Measurements from ENCODE around the gene MON1B.
"Not testable (repeated sequence)": the region's sequence is repeated elsewhere in the genome, so short reads cannot be mapped to it uniquely, and the experiment has no call there.

Gene MON1B

DNA sequence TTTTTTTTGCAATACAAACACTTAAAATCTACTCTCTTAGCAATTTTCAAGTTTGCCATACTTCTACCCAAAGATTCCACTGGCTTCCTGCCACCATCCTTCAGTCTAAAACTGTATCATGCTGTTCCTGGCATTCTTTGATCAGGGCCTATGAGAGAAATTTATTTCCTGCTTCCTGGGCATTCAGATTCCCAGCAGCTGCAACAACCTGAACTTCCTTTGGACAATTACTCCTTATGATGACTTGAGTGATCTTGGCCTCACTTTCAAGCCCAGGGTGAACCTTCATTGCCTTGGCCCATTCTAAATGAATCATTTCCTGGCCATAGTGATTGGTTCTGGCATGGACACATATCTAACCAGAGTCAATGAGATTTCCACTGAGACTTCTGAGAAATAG, 18.0 kb upstream of the MON1B start:
- Mint-ChIP-seq H3K27ac (no peak overlapping the region), H3K36me3 (ENCODE audit: insufficient read depth) (no peaks in the 10 kb centered on the region), H3K4me1 (ENCODE audit: low read depth in 2 of 2) (no peaks in the 10 kb centered on the region), H3K9me3 (no peaks in the 10 kb centered on the region), H3K4me3 (no peak overlapping the region), H3K27me3 (peaks cover 57 to 66% of the 10 kb centered on the region in 2 donors)
- ATAC-seq (replicated peaks) (no peak), DNase-seq (no peak)

DNA sequence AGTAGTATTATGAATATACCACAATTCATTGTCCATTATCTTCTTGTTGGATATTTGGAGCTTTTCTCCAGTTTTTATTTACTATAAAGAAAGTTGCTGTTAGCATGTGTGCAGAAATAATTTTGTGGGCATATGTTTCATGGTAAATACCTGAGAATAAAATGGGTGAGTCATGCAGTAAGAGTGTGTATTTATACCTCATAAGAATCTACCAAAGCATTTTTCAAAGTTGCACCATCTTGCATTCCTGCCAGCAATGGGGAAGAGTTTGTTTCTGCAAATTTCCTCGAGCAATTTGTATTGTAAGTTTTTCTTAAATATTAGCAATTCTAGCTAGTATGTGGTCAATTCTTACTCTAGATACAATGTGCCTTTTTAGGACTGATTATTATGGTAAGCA, 7.9 kb upstream of the MON1B start:
- Mint-ChIP-seq H3K4me1 (ENCODE audit: low read depth in 2 of 2) (no peaks in the 10 kb centered on the region), H3K4me3 (no peak overlapping the region), H3K36me3 (ENCODE audit: insufficient read depth) (no peaks in the 10 kb centered on the region), H3K27ac (no peak overlapping the region), H3K9me3 (no peaks in the 10 kb centered on the region), H3K27me3 (peaks cover 10 to 17% of the 10 kb centered on the region in 2 donors)
- DNase-seq (no peak), ATAC-seq (replicated peaks) (no peak)

DNA sequence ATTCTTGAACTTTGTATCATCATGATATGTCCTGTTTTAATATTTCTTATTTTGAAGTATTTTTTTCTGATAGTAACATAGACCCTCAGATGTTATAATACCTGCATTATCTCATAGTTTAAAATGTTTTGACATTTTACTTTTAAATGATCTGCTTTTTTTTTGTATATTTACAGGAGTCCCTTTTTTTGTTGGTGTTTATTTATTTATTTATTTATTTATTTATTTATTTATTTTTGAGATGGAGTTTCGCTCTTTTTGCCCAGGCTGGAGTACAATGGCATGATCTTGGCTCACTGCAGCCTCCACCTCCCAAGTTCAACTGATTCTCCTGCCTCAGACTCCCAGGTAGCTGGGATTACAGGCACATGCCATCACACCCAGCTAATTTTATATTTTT, 4.7 kb upstream of the MON1B start:
- not testable (repeated sequence) for H3K27me3 Mint-ChIP-seq; H3K9me3 Mint-ChIP-seq; DNase-seq; H3K27ac Mint-ChIP-seq; H3K4me3 Mint-ChIP-seq; ATAC-seq (replicated peaks)
- Mint-ChIP-seq H3K4me1 (ENCODE audit: low read depth in 2 of 2) (peaks cover 6 to 10% of the 10 kb centered on the region in 2 donors), H3K36me3 (ENCODE audit: insufficient read depth) (peaks cover 11% of the 10 kb centered on the region)

DNA sequence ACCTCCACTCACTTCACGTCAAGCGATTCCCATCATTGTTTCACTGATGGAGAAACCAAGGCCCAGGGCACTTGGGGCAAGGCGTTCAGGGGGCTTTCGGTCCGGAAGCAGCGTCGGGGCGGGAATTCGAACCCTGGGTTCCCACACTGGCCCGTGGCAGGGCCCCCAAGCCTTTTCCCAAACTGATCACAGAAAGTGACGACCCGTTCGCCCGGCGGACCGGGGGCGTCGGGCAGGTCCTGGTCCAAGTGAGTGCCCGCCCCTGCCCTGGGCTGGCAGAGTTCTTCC, 856 bp upstream of the MON1B start:
- Mint-ChIP-seq H3K27ac (peak overlapping the region; percentile 98 to 99), H3K27me3 (no peaks in the 10 kb centered on the region), H3K4me3 (peak overlapping the region; percentile 92 to 98), H3K36me3 (ENCODE audit: insufficient read depth) (peaks cover 19% of the 10 kb centered on the region), H3K9me3 (peaks cover 0 to 8% of the 10 kb centered on the region in 2 donors), H3K4me1 (ENCODE audit: low read depth in 2 of 2) (peaks cover 37 to 42% of the 10 kb centered on the region in 2 donors)
- ATAC-seq (replicated peaks) = no peak
- no peak for DNase-seq

DNA sequence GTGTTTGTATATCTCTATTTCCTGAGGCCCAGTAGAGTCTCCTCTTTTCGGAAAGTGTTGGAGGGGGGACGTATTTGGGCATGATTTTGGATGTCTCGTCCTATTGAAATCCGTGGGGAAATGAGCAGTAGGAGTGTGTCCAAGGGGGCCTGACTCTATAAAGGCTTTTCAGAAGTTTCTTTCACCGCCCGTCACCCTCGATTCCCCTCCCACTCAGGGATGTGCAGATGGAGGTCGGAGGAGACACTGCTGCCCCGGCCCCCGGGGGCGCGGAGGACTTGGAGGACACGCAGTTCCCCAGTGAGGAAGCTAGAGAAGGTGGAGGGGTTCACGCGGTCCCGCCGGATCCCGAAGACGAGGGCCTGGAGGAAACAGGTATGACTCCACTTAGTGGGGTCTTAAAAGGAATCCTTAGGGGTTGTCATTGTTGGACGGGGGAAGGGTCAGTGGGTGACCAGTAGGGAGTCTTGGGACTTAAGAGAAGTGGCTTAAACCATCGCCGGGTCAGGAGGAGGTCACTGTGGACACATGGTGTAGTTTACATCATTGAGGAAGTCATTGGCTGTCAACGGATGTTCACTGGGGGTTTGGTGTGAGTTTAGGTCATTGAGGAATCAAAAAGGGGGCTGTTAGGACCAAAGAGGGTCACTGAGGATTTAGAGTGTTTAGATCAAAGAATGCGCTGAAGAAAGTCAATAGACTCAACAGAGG, 424 bp downstream of the MON1B start:
- DNase-seq (peak in 1 of 3 experiments; percentile 20), ATAC-seq (replicated peaks) (peak; percentile 1)
- H3K9me3 Mint-ChIP-seq = peaks cover 0 to 8% of the 10 kb centered on the region in 2 donors
- peaks cover 28% of the 10 kb centered on the region for H3K36me3 Mint-ChIP-seq (ENCODE audit: insufficient read depth)
- H3K4me3 Mint-ChIP-seq = peak overlapping the region; percentile 92 to 98
- no peaks in the 10 kb centered on the region for H3K27me3 Mint-ChIP-seq
- peak overlapping the region; percentile 98 to 99 for H3K27ac Mint-ChIP-seq
- peaks cover 43 to 48% of the 10 kb centered on the region in 2 donors for H3K4me1 Mint-ChIP-seq (ENCODE audit: low read depth in 2 of 2)

DNA sequence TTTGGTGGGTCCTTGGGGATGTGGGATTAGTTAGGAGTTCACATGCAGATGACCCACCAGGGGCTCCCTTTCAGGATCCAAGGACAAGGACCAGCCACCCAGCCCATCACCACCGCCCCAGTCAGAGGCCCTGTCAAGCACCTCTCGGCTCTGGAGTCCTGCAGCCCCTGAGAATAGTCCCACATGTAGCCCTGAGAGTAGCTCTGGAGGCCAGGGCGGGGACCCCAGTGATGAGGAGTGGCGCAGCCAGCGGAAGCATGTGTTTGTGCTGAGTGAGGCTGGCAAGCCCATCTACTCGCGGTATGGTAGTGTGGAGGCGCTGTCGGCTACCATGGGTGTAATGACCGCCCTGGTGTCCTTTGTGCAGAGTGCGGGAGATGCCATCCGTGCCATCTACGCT, 2.4 kb downstream of the MON1B start:
- Mint-ChIP-seq H3K27ac (no peak overlapping the region), H3K4me1 (ENCODE audit: low read depth in 2 of 2) (peaks cover 43 to 55% of the 10 kb centered on the region in 2 donors), H3K9me3 (peaks cover 0 to 8% of the 10 kb centered on the region in 2 donors), H3K27me3 (no peaks in the 10 kb centered on the region), H3K36me3 (ENCODE audit: insufficient read depth) (peaks cover 42% of the 10 kb centered on the region), H3K4me3 (peak overlapping the region in 1 of 2 donors; percentile 98)
- ATAC-seq (replicated peaks) (no peak), DNase-seq (no peak)

DNA sequence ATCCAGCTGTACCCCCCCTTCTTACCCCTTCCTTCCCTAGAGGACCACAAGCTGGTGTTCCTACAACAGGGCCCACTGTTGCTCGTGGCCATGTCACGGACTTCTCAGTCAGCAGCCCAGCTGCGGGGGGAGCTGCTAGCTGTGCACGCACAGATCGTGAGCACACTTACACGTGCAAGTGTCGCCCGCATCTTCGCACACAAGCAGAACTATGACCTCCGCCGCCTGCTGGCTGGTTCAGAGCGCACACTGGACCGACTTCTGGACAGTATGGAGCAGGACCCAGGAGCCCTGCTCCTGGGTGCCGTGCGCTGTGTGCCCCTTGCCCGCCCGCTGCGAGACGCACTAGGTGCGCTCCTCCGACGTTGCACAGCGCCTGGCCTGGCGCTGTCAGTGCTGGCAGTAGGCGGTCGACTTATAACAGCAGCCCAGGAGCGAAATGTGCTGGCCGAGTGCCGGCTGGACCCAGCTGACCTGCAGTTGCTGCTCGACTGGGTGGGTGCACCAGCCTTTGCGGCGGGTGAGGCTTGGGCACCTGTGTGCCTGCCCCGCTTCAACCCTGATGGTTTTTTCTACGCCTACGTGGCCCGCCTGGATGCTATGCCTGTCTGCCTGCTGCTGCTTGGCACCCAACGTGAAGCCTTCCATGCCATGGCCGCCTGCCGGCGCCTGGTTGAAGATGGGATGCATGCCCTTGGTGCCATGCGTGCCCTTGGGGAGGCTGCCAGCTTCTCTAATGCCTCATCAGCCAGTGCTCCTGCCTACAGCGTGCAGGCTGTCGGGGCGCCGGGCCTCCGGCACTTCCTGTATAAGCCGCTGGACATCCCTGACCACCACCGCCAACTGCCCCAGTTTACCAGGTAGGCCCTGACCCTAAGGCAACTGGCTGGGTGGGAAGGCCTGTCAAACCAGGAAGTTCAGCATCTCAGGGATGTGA, 3.6 kb downstream of the MON1B start:
- DNase-seq (no peak), ATAC-seq (replicated peaks) (no peak)
- Mint-ChIP-seq H3K36me3 (ENCODE audit: insufficient read depth) (peaks cover 49% of the 10 kb centered on the region), H3K4me1 (ENCODE audit: low read depth in 2 of 2) (peaks cover 40 to 49% of the 10 kb centered on the region in 2 donors), H3K4me3 (peak overlapping the region in 1 of 2 donors; percentile 47), H3K27me3 (no peaks in the 10 kb centered on the region), H3K27ac (peak overlapping the region in 1 of 2 donors; percentile 76), H3K9me3 (peaks cover 0 to 8% of the 10 kb centered on the region in 2 donors)

DNA sequence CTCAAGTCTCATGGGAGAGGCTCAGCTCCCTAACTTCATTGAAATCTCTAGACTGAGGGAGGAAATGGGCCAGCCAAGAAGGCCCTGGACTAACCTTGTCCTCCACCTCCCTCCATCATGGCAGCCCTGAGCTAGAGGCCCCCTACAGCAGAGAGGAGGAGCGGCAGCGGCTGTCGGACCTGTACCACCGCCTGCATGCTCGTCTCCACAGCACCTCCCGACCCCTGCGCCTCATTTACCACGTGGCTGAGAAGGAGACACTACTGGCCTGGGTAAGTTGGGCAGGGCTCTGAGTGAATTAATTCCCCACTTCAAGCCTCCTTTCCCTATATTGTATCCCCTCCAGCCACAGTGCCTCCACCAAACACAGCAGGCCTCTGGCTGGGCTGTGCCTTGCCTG, 4.4 kb downstream of the MON1B start:
- DNase-seq (no peak), ATAC-seq (replicated peaks) (no peak)
- H3K27me3 Mint-ChIP-seq = no peaks in the 10 kb centered on the region
- H3K4me3 Mint-ChIP-seq = no peak overlapping the region
- H3K9me3 Mint-ChIP-seq = peaks cover 0 to 8% of the 10 kb centered on the region in 2 donors
- H3K36me3 Mint-ChIP-seq (ENCODE audit: insufficient read depth) = peaks cover 50% of the 10 kb centered on the region
- H3K27ac Mint-ChIP-seq = no peak overlapping the region
- peaks cover 40 to 49% of the 10 kb centered on the region in 2 donors for H3K4me1 Mint-ChIP-seq (ENCODE audit: low read depth in 2 of 2)

DNA sequence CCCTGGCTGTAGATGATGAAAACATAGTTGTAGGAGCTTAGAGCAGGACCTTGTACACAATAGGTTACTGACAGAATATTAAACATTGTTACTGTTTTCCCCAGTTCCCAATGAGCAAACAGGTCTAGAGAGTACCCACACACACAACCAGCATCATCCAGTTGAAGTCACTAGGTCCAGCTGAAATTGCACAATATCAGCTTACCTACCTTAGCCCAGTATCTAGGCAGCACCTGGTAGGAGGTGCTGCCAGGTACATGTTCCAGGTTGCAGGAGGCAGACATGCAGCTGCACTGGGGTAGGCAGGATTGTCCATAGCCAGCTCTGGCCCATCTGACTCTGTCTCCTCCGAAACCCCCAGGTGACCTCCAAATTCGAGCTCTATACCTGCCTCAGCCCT, 6.8 kb downstream of the MON1B start:
- Mint-ChIP-seq H3K9me3 (no peaks in the 10 kb centered on the region), H3K4me1 (ENCODE audit: low read depth in 2 of 2) (peaks cover 24 to 31% of the 10 kb centered on the region in 2 donors), H3K4me3 (no peak overlapping the region), H3K36me3 (ENCODE audit: insufficient read depth) (peaks cover 35% of the 10 kb centered on the region), H3K27ac (no peak overlapping the region), H3K27me3 (no peaks in the 10 kb centered on the region)
- no peak for ATAC-seq (replicated peaks)
- DNase-seq = no peak

DNA sequence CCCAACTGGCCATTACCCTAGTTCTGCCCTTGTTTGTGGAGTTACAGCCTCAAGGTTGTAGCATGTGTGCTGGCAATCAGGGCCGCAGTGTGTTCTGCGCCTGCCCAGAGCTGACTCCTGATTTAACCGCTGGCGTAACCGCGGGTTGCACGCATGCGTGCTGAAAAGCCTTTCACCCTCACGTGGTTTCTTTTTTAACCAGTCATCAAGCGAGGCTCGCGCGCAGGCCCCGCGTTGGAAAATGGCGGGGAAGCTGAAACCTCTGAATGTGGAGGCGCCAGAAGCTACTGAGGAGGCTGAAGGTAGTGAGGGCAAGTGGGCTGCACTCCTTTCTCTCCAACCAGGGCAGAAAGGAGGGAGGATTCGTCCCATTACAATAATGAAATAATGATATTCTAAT, 8.2 kb downstream of the MON1B start, which contains the start of gene SYCE1L:
Gene SYCE1L (plus strand): TSS at position 198 of the 400 bp plus-strand sequence. CDS start 44 bp downstream, at position 242.
- Mint-ChIP-seq H3K36me3 (ENCODE audit: insufficient read depth) (peaks cover 35% of the 10 kb centered on the region), H3K27me3 (no peaks in the 10 kb centered on the region), H3K27ac (peak within 1 kb of the TSS in 1 of 2 donors; percentile 49), H3K4me3 (no peak within 1 kb of the TSS), H3K9me3 (no peaks in the 10 kb centered on the region), H3K4me1 (ENCODE audit: low read depth in 2 of 2) (peaks cover 12 to 16% of the 10 kb centered on the region in 2 donors)
- ATAC-seq (replicated peaks) = no peak
- no peak for DNase-seq

DNA sequence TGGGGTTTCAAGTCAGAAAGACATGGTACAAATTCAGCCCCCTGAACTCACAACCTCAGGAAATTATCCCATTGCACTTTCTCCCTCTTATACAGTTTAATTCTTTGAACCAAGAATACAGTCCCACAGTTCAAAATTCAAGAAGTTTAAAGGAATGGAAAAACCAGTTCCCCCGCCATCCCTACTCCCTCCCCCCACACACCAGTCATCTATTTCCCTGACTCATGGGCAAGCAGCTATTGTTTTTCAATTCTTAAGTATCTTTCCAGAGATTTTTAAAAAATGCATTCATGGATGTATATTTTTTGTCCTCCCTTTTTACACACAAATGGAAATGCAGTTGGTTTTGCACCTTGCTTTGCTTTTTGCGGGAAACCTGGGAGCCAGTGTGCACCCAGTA, 15.5 kb downstream of the MON1B start:
- no peak for DNase-seq
- H3K4me3 Mint-ChIP-seq = no peak overlapping the region
- no peaks in the 10 kb centered on the region for H3K9me3 Mint-ChIP-seq
- ATAC-seq (replicated peaks) = no peak
- H3K27me3 Mint-ChIP-seq = no peaks in the 10 kb centered on the region
- peaks cover 2 to 3% of the 10 kb centered on the region in 2 donors for H3K4me1 Mint-ChIP-seq (ENCODE audit: low read depth in 2 of 2)
- H3K27ac Mint-ChIP-seq = no peak overlapping the region
- peaks cover 5% of the 10 kb centered on the region for H3K36me3 Mint-ChIP-seq (ENCODE audit: insufficient read depth)

DNA sequence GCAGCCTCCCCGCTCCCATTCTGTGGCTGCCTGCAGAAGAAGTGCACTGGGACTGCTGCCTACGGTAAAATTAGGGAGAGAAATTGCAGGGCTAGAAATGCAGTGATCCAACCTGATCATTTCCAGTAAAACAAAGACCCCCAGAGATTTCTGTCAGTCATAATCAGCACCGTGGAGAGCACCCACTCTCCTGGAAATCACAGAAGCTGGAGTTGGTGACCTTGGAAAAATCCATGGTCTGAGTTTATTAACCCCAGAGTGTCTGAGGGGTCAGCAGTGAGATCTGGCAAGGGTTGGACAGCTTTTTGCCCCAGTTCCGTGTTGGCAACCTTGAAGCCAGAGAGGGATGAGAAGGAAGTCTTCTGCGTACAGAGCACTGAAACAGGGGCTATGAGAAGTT, 16.0 kb downstream of the MON1B start:
- no peak overlapping the region for H3K4me3 Mint-ChIP-seq
- H3K27me3 Mint-ChIP-seq = no peaks in the 10 kb centered on the region
- DNase-seq = no peak
- H3K27ac Mint-ChIP-seq = no peak overlapping the region
- H3K9me3 Mint-ChIP-seq = no peaks in the 10 kb centered on the region
- peaks cover 6 to 7% of the 10 kb centered on the region in 2 donors for H3K4me1 Mint-ChIP-seq (ENCODE audit: low read depth in 2 of 2)
- no peak for ATAC-seq (replicated peaks)
- H3K36me3 Mint-ChIP-seq (ENCODE audit: insufficient read depth) = peaks cover 5% of the 10 kb centered on the region

DNA sequence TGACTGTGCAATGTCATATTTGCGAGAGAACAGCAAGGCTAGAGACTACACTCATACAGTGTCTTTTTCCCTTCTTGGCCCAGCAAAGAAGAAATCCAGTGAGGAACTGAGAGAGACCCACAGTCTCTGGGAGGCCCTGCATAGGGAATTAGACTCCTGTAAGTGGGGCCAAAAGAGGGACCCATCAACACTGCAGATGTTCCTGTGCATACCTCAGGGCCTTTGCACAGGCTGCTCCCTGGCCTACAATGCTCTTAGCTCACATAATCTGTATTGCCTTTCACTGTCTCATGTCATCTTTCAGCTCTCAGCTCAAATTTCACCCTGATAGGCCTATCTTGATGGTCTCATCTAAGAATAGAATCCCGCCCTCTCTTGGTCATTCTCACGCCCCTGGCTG, 17.4 kb downstream of the MON1B start:
- Mint-ChIP-seq H3K4me3 (no peak overlapping the region), H3K9me3 (no peaks in the 10 kb centered on the region), H3K36me3 (ENCODE audit: insufficient read depth) (peaks cover 7% of the 10 kb centered on the region), H3K27me3 (no peaks in the 10 kb centered on the region), H3K27ac (no peak overlapping the region), H3K4me1 (ENCODE audit: low read depth in 2 of 2) (peaks cover 8% of the 10 kb centered on the region in 2 donors)
- DNase-seq (no peak), ATAC-seq (replicated peaks) (no peak)
